Duodenal mucosa (tissue), 2 donors: Measurements from ENCODE around the gene KCNQ5.

Experiments used
- H3K27ac ChIP-seq: one replicate; pipeline ENCODE4 v1.7.0; 2013; ENCODE audit warnings: low read depth, low read length
- H3K27me3 ChIP-seq, 2 donors: one replicate each; pipeline ENCODE4 v1.7.0; 2013; ENCODE audit warnings: low read length in 2 of 2, control low read depth in 1 of 2; ENCODE audit not compliant: insufficient read depth in 2 of 2, control insufficient read depth in 1 of 2
- H3K36me3 ChIP-seq, 2 donors: one replicate each; pipeline ENCODE4 v1.7.0; 2013; ENCODE audit warnings: low read length in 2 of 2, control low read depth in 1 of 2; ENCODE audit not compliant: insufficient read depth in 2 of 2, control insufficient read depth in 1 of 2
- H3K4me1 ChIP-seq, 2 donors: one replicate each; pipeline ENCODE4 v1.7.0; 2013; ENCODE audit warnings: low read length in 2 of 2, control low read depth in 1 of 2; ENCODE audit not compliant: insufficient read depth in 2 of 2, control insufficient read depth in 1 of 2
- H3K4me3 ChIP-seq, 2 donors: one replicate each; pipeline ENCODE4 v1.7.0; 2013; ENCODE audit warnings: low read length in 2 of 2, low read depth in 1 of 2
- H3K9ac ChIP-seq, 2 donors: one replicate each; pipeline ENCODE4 v1.7.0; 2013; ENCODE audit warnings: low read length in 2 of 2, low read depth in 1 of 2
- H3K9me3 ChIP-seq, 2 donors: one replicate each; pipeline ENCODE4 v1.7.0; 2013; ENCODE audit warnings: low read length in 2 of 2, control low read depth in 1 of 2; ENCODE audit not compliant: control insufficient read depth in 1 of 2

The KCNQ5 gene

GRCh38 chr6:72703093-72703492, 81.2 kb downstream of the KCNQ5 start:
- Histone ChIP-seq H3K27ac (no peak overlapping the region), H3K36me3 (no peaks in the 10 kb centered on the region), H3K27me3 (no peaks in the 10 kb centered on the region), H3K4me1 (no peaks in the 10 kb centered on the region), H3K9me3 (no peaks in the 10 kb centered on the region), H3K9ac (no peak overlapping the region), H3K4me3 (no peak overlapping the region)

- H3K36me3 ChIP-seq, result no peaks in the 10 kb centered on the region
- no peak overlapping the region for H3K4me3 ChIP-seq
- no peaks in the 10 kb centered on the region for H3K4me1 ChIP-seq
- peaks cover 0 to 3% of the 10 kb centered on the region in 2 donors for H3K9me3 ChIP-seq
- no peak overlapping the region for H3K9ac ChIP-seq
- H3K27me3 ChIP-seq, result no peaks in the 10 kb centered on the region
- no peak overlapping the region for H3K27ac ChIP-seq
Observed at GRCh38 chr6:72704979-72705378, 83.1 kb downstream of the KCNQ5 start.

GRCh38 chr6:72709431-72709830, 87.6 kb downstream of the KCNQ5 start:
- H3K9ac ChIP-seq, result no peak overlapping the region
- no peaks in the 10 kb centered on the region for H3K36me3 ChIP-seq
- H3K9me3 ChIP-seq, result peaks cover 0 to 11% of the 10 kb centered on the region in 2 donors
- H3K27me3 ChIP-seq, result no peaks in the 10 kb centered on the region
- H3K4me1 ChIP-seq, result no peaks in the 10 kb centered on the region
- no peak overlapping the region for H3K4me3 ChIP-seq
- H3K27ac ChIP-seq, result no peak overlapping the region

GRCh38 chr6:72711731-72712130, 89.9 kb downstream of the KCNQ5 start:
- H3K36me3 ChIP-seq, result no peaks in the 10 kb centered on the region
- H3K27ac ChIP-seq, result no peak overlapping the region
- peaks cover 0 to 11% of the 10 kb centered on the region in 2 donors for H3K9me3 ChIP-seq
- H3K4me3 ChIP-seq, result no peak overlapping the region
- H3K9ac ChIP-seq, result no peak overlapping the region
- H3K27me3 ChIP-seq, result no peaks in the 10 kb centered on the region
- H3K4me1 ChIP-seq, result no peaks in the 10 kb centered on the region

- Histone ChIP-seq H3K4me3 (no peak overlapping the region), H3K27me3 (no peaks in the 10 kb centered on the region), H3K27ac (no peak overlapping the region)
Observed at GRCh38 chr6:72712910-72713309, 91.0 kb downstream of the KCNQ5 start.

GRCh38 chr6:72715119-72715518, 93.3 kb downstream of the KCNQ5 start:
- peaks cover 0 to 8% of the 10 kb centered on the region in 2 donors for H3K9me3 ChIP-seq

More at GRCh38 chr6:72712910-72713309, 91.0 kb downstream of the KCNQ5 start:
- H3K4me1 ChIP-seq, result no peaks in the 10 kb centered on the region
- no peaks in the 10 kb centered on the region for H3K36me3 ChIP-seq
- no peak overlapping the region for H3K9ac ChIP-seq
- peaks cover 0 to 11% of the 10 kb centered on the region in 2 donors for H3K9me3 ChIP-seq

GRCh38 chr6:72716916-72717315, 95.1 kb downstream of the KCNQ5 start:
- no peak overlapping the region for H3K4me3 ChIP-seq
- no peaks in the 10 kb centered on the region for H3K9me3 ChIP-seq
- no peaks in the 10 kb centered on the region for H3K27me3 ChIP-seq
- no peak overlapping the region for H3K9ac ChIP-seq
- no peaks in the 10 kb centered on the region for H3K36me3 ChIP-seq
- H3K27ac ChIP-seq, result no peak overlapping the region
- H3K4me1 ChIP-seq, result no peaks in the 10 kb centered on the region

More at GRCh38 chr6:72715119-72715518, 93.3 kb downstream of the KCNQ5 start:
- Histone ChIP-seq H3K4me1 (no peaks in the 10 kb centered on the region), H3K4me3 (no peak overlapping the region), H3K27me3 (no peaks in the 10 kb centered on the region), H3K27ac (no peak overlapping the region), H3K36me3 (no peaks in the 10 kb centered on the region), H3K9ac (no peak overlapping the region)

- Histone ChIP-seq H3K27ac (no peak overlapping the region), H3K36me3 (no peaks in the 10 kb centered on the region), H3K4me3 (no peak overlapping the region), H3K9me3 (no peaks in the 10 kb centered on the region), H3K27me3 (no peaks in the 10 kb centered on the region), H3K9ac (no peak overlapping the region), H3K4me1 (no peaks in the 10 kb centered on the region)
Observed at GRCh38 chr6:72720464-72720863, 98.6 kb downstream of the KCNQ5 start.

- no peaks in the 10 kb centered on the region for H3K27me3 ChIP-seq
- no peak overlapping the region for H3K27ac ChIP-seq
- H3K4me1 ChIP-seq, result no peaks in the 10 kb centered on the region
- no peaks in the 10 kb centered on the region for H3K36me3 ChIP-seq
- no peak overlapping the region for H3K9ac ChIP-seq
- H3K9me3 ChIP-seq, result no peaks in the 10 kb centered on the region
- no peak overlapping the region for H3K4me3 ChIP-seq
Observed at GRCh38 chr6:72721346-72721745, 99.5 kb downstream of the KCNQ5 start.

GRCh38 chr6:72724545-72724944, 102.7 kb downstream of the KCNQ5 start:
- H3K9ac ChIP-seq, result no peak overlapping the region
- no peaks in the 10 kb centered on the region for H3K4me1 ChIP-seq
- no peaks in the 10 kb centered on the region for H3K27me3 ChIP-seq
- H3K9me3 ChIP-seq, result no peaks in the 10 kb centered on the region
- H3K4me3 ChIP-seq, result no peak overlapping the region
- no peaks in the 10 kb centered on the region for H3K36me3 ChIP-seq
- H3K27ac ChIP-seq, result no peak overlapping the region
